GM12891 (cell line): ENCODE measurements around the gene MAN2B1.

Experiments used
- POLR2A ChIP-seq: IDR thresholded peaks from 2 replicates; pipeline ENCODE4 v1.6.1; 2011; ENCODE audit warnings: low read depth, low read length, control low read depth
- SPI1 ChIP-seq: IDR thresholded peaks from 2 replicates; pipeline ENCODE4 v1.6.1; 2011; ENCODE audit warnings: low read depth, low read length, control low read depth

DNA sequence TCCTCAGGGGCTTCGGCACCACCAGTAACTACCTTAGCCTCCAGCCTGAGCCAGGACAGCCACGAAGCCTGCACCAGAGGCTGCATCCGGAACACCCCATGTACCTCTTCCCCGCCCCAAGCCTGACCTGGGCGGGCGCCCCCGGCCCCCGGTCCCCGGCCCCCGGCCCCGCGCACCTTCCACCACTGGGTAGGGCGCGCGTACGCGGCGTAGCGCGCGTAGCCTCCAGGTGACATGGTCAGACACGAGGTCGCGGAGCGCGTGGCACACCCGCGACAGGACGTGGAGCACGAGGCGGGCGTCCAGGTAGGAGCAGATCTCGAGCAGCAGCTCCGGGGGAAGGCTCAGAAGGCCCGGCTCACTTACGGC is 29.4 kb upstream of the MAN2B1 start:
- TF ChIP-seq POLR2A (no peak), SPI1 (no peak)
